Measurements from ENCODE around the gene HMGB2. TPM values are rescaled to one million over a fixed set of nuclear protein-coding genes. Genes with fewer than 3 reads are reported as not detected.

The HMGB2 gene
- polyA plus RNA-seq, 1 donor from 2014 or later, result 184 TPM

DNA sequence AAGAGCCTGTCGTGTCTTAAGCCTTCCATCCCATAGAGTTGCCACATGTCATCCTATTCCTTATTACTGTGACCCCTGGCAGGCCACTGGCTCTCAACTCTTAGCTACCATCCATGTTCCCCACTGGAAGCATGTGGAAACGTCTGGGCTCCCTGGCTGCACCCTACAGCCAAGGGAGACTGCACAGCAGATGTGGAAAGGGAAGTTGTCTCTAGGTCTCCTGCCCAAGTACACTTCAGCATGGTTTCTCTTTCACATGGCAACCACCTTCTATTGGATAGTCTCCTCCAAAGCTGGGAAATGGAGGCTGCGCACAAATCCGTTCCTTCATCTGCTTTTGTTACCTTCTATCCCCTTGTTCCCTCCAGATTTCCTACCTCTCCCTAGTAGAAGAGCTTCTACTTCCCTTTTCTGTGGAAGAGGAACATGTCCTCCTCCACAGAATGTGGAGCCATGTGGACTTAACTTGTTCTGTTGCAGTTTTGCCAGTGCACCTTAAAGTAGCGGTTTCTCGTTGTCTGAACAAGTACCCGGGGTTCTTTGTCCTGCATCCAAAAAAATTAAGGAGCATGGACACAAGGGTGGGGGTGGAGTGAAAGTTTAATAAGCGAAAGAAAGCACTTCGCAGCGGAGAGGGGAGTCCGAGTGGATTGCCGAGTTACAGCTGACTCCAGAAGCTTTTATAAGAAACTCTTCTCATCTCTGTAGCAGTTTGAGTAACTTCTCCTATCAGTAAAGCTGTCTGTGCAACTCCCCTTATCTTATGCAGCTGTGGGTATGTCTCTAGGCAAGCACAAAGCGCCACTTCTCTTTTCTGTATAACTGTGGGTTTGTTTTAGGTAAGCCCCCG is 52.5 kb downstream of the HMGB2 start:
- Histone ChIP-seq H3F3A (ENCODE audit: insufficient read depth, low read length, poor library complexity, severe bottlenecking) (no peaks in the 10 kb centered on the region), H3K9me2 (ENCODE audit: insufficient read depth, low read length) (no peaks in the 10 kb centered on the region), H3K79me2 (replicated peaks; ENCODE audit: insufficient read depth, low read length) (no peaks in the 10 kb centered on the region), H4K20me1 (ENCODE audit: insufficient read depth) (no peaks in the 10 kb centered on the region), H3K4me3 (ENCODE audit: low read length) (no peak overlapping the region), H3K9me3 (ENCODE audit: low read length) (no peaks in the 10 kb centered on the region), H2AFZ (ENCODE audit: low read depth, low read length) (no peak overlapping the region), H3K9ac (ENCODE audit: low read length) (no peak overlapping the region), H3K27ac (ENCODE audit: low read length) (no peak overlapping the region), H3K27me3 (ENCODE audit: insufficient read depth, low read depth, low read length) (no peaks in the 10 kb centered on the region), H3K36me3 (ENCODE audit: insufficient read depth, low read length) (no peaks in the 10 kb centered on the region), H3K4me2 (ENCODE audit: low read length) (no peak overlapping the region)
- TF ChIP-seq EP300 (conservative IDR thresholded peaks at IDR 0.05; ENCODE audit: poor library complexity, severe bottlenecking), result no peak
- TF ChIP-seq, protein P1, sequence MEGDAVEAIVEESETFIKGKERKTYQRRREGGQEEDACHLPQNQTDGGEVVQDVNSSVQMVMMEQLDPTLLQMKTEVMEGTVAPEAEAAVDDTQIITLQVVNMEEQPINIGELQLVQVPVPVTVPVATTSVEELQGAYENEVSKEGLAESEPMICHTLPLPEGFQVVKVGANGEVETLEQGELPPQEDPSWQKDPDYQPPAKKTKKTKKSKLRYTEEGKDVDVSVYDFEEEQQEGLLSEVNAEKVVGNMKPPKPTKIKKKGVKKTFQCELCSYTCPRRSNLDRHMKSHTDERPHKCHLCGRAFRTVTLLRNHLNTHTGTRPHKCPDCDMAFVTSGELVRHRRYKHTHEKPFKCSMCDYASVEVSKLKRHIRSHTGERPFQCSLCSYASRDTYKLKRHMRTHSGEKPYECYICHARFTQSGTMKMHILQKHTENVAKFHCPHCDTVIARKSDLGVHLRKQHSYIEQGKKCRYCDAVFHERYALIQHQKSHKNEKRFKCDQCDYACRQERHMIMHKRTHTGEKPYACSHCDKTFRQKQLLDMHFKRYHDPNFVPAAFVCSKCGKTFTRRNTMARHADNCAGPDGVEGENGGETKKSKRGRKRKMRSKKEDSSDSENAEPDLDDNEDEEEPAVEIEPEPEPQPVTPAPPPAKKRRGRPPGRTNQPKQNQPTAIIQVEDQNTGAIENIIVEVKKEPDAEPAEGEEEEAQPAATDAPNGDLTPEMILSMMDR (IDR thresholded peaks at IDR 0.05; ENCODE audit: poor library complexity, severe bottlenecking), result no peak
- TF ChIP-seq RAD21 (conservative IDR thresholded peaks at IDR 0.05), result no peak
- no peak for TF ChIP-seq SMC3 (conservative IDR thresholded peaks at IDR 0.05; ENCODE audit: poor library complexity)
- no peak for TF ChIP-seq POLR2AphosphoS5 (IDR thresholded peaks at IDR 0.05)
- TF ChIP-seq EZH2 (IDR thresholded peaks at IDR 0.05; ENCODE audit: borderline replicate concordance, insufficient read depth, low read length, poor library complexity, severe bottlenecking), result no peak
- no peak for TF ChIP-seq MXI1 (conservative IDR thresholded peaks at IDR 0.05; ENCODE audit: poor library complexity, severe bottlenecking)
- TF ChIP-seq, protein P2, sequence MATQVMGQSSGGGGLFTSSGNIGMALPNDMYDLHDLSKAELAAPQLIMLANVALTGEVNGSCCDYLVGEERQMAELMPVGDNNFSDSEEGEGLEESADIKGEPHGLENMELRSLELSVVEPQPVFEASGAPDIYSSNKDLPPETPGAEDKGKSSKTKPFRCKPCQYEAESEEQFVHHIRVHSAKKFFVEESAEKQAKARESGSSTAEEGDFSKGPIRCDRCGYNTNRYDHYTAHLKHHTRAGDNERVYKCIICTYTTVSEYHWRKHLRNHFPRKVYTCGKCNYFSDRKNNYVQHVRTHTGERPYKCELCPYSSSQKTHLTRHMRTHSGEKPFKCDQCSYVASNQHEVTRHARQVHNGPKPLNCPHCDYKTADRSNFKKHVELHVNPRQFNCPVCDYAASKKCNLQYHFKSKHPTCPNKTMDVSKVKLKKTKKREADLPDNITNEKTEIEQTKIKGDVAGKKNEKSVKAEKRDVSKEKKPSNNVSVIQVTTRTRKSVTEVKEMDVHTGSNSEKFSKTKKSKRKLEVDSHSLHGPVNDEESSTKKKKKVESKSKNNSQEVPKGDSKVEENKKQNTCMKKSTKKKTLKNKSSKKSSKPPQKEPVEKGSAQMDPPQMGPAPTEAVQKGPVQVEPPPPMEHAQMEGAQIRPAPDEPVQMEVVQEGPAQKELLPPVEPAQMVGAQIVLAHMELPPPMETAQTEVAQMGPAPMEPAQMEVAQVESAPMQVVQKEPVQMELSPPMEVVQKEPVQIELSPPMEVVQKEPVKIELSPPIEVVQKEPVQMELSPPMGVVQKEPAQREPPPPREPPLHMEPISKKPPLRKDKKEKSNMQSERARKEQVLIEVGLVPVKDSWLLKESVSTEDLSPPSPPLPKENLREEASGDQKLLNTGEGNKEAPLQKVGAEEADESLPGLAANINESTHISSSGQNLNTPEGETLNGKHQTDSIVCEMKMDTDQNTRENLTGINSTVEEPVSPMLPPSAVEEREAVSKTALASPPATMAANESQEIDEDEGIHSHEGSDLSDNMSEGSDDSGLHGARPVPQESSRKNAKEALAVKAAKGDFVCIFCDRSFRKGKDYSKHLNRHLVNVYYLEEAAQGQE (IDR thresholded peaks at IDR 0.05; ENCODE audit: borderline replicate concordance), result no peak
- no peak for TF ChIP-seq TAF1 (IDR thresholded peaks at IDR 0.05; ENCODE audit: low read depth)

Other genes starting within 250 kb of the HMGB2 start
- 14.9 and 15.0 TPM in 2 replicates for gene GALNT7, start 165.5 kb downstream of the HMGB2 start, polyA plus RNA-seq
- 55.8 and 58.3 TPM in 2 replicates for gene SAP30, start 36.6 kb upstream of the HMGB2 start, polyA plus RNA-seq
- 0.42 and 0.64 TPM in 2 replicates for gene SCRG1, start 64.8 kb upstream of the HMGB2 start, polyA plus RNA-seq
- not detected in 2 replicates for gene HAND2, start 195.9 kb upstream of the HMGB2 start, polyA plus RNA-seq